ENCODE measurements around the gene PIK3CD. TPM values are rescaled to one million over a fixed set of nuclear protein-coding genes. Genes with fewer than 3 reads are reported as not detected.

The PIK3CD gene
- total and polyA plus RNA-seq, 2 of the 8 experiments (the other 6 are each of a cell fraction or from before 2014, with no cell fraction given) = 20.6 to 24.1 TPM

GRCh38 chr1:9603766-9604753, 47.5 kb upstream of the PIK3CD start:
- ChIA-PET POLR2A (ENCODE audit: partially characterized antibody) (interaction anchor here (0.7 to 1.3 kb wide), 2 partner anchors 11 to 801 kb away, joined by 3 to 4 read pairs; no protein-coding TSS in a partner anchor), CTCF (ENCODE audit: partially characterized antibody) (interaction anchor here (6.2 kb wide), 1 partner anchor 12 kb away, joined by 32 read pairs; no protein-coding TSS in a partner anchor)
- Histone ChIP-seq H4K91ac (replicated peaks; ENCODE audit: insufficient read length, low read length) (no peak overlapping the region), H4K5ac (ENCODE audit: insufficient read length, low read depth, low read length) (no peak overlapping the region), H3K18ac (ENCODE audit: extremely low read depth, low read length) (no peak overlapping the region), H3K14ac (ENCODE audit: insufficient read length) (no peak overlapping the region), H3K23me2 (ENCODE audit: low read depth, low read length) (no peaks in the 10 kb centered on the region), H2BK12ac (ENCODE audit: low read depth, low read length) (no peak overlapping the region), H3K23ac (ENCODE audit: insufficient read length) (no peak overlapping the region), H3K27ac (ENCODE audit: low read depth, low read length) (no peak overlapping the region), H3K56ac (replicated peaks; ENCODE audit: insufficient read length, low read depth, low read length) (no peak overlapping the region), H3K36me3 (ENCODE audit: control insufficient read depth in 2 of 4, insufficient read depth in 4 of 4, low read length in 3 of 4) (peaks cover 6 to 25% (median 13%) of the 10 kb centered on the region in 4 experiments; a peak in 7 of 8 replicates), H2AK5ac (ENCODE audit: low read depth, low read length) (no peak overlapping the region), H2BK15ac (ENCODE audit: low read length) (no peak overlapping the region), H3K27me3 (replicated peaks in 1 of 4; ENCODE audit: control insufficient read depth in 3 of 4, extremely low read depth in 1 of 4, insufficient read depth in 3 of 4, low read length in 3 of 4) (no peaks in the 10 kb centered on the region), H2BK120ac (replicated peaks; ENCODE audit: low read depth, low read length) (no peak overlapping the region), H3K79me2 (ENCODE audit: control insufficient read depth in 1 of 2, insufficient read depth in 2 of 2, low read length in 2 of 2) (no peaks in the 10 kb centered on the region), H2BK5ac (ENCODE audit: low read depth, low read length) (no peak overlapping the region), H3K4me2 (ENCODE audit: insufficient read depth in 1 of 2, low read depth in 2 of 2, low read length in 2 of 2) (no peak overlapping the region), H3K9me3 (ENCODE audit: insufficient read depth in 2 of 2, low read depth in 1 of 2, low read length in 1 of 2) (no peaks in the 10 kb centered on the region), H4K8ac (ENCODE audit: extremely low read depth, insufficient read depth, low read length) (no peak overlapping the region), H3K4ac (replicated peaks; ENCODE audit: insufficient read length, low read depth, low read length) (no peak overlapping the region), H3K4me3 (ENCODE audit: extremely low read depth in 1 of 4, insufficient read depth in 2 of 4, low read depth in 3 of 4, low read length in 4 of 4) (no peak overlapping the region), H2BK20ac (ENCODE audit: low read length) (no peak overlapping the region), H3K79me1 (ENCODE audit: low read depth, low read length) (no peaks in the 10 kb centered on the region; the same call in 1 of the 2 replicates), H3K4me1 (replicated peaks in 1 of 4; ENCODE audit: control insufficient read depth in 3 of 4, insufficient read depth in 4 of 4, low read length in 3 of 4) (no peaks in the 10 kb centered on the region; a peak in 1 of 7 replicates), H4K20me1 (replicated peaks in 1 of 2; ENCODE audit: control insufficient read depth in 1 of 2, insufficient read depth in 2 of 2, low read length in 2 of 2) (peaks cover 3 to 9% of the 10 kb centered on the region in 2 experiments), H2AFZ (ENCODE audit: low read length) (no peak overlapping the region), H3K9ac (replicated peaks in 1 of 4; ENCODE audit: extremely low read depth in 1 of 4, low read depth in 3 of 4, low read length in 3 of 4) (no peak overlapping the region)
- DNase-seq (ENCODE audit: low read depth in 1 of 2, low spot score in 2 of 2) = no peak
- 92% methylated on average over 41 of the region's 42 CpGs; no CpG with 5 or more reads in 1 of the 2 experiments for WGBS, 2 experiments (ENCODE audit: extremely low coverage in 1 of 2, insufficient coverage in 1 of 2, insufficient read length in 1 of 2, insufficient replicate concordance in 2 of 2, low coverage in 1 of 2, low lambda C conversion rate in 2 of 2, missing lambda C conversion rate in 1 of 2)
- no peak for FAIRE-seq
- TF ChIP-seq BCL11A (IDR thresholded peaks at IDR 0.05; ENCODE audit: low read depth in 2 of 2, low read length in 2 of 2) = no peak
- TF ChIP-seq GABPA (IDR thresholded peaks at IDR 0.05; ENCODE audit: borderline replicate concordance, insufficient read depth, low read length) = no peak
- TF ChIP-seq MAX (IDR thresholded peaks at IDR 0.05) = no peak
- no peak for TF ChIP-seq ATF2 (IDR thresholded peaks at IDR 0.05; ENCODE audit: low read length)
- TF ChIP-seq SUZ12 (IDR thresholded peaks at IDR 0.05; ENCODE audit: low read length) = no peak
- TF ChIP-seq YY1 (IDR thresholded peaks at IDR 0.05; ENCODE audit: low read depth, low read length) = no peak
- TF ChIP-seq NANOG (IDR thresholded peaks at IDR 0.05; ENCODE audit: insufficient read depth, low read depth, low read length, poor library complexity, severe bottlenecking) = no peak
- TF ChIP-seq ZNF274 (IDR thresholded peaks at IDR 0.05; ENCODE audit: borderline replicate concordance, extremely low read depth, low read length) = no peak

Data from H1 (cell line).